ENCODE measurements around the gene ATG13.
"Not testable (repeated sequence)": the region's sequence is repeated elsewhere in the genome, so short reads cannot be mapped to it uniquely, and the experiment has no call there.

Gene ATG13

GRCh38 chr11:46617134-46617971 lies at the start of gene ATG13, which contains the start of gene HARBI1:
Gene ATG13, plus strand, starts transcription at chr11:46617553. Its CDS starts 26,739 bp downstream, at chr11:46644292.
Gene HARBI1, minus strand, starts transcription at chr11:46617227. Its CDS starts 990 bp downstream, at chr11:46616237.
- peak; percentile 71 to 86 for DNase-seq (ENCODE audit: low read depth in 2 of 2, low spot score in 1 of 2)

GRCh38 chr11:46570790-46571398 lies 46.5 kb upstream of the ATG13 start:
- DNase-seq (ENCODE audit: low read depth in 2 of 2, low spot score in 1 of 2) = no peak

GRCh38 chr11:46574656-46575055 lies 42.7 kb upstream of the ATG13 start:
- DNase-seq (ENCODE audit: low read depth in 2 of 2, low spot score in 1 of 2) = no peak

GRCh38 chr11:46577058-46577457 lies 40.3 kb upstream of the ATG13 start:
- no peak for DNase-seq (ENCODE audit: low read depth in 2 of 2, low spot score in 1 of 2)

- DNase-seq (ENCODE audit: low read depth in 2 of 2, low spot score in 1 of 2) = no peak
Measured at GRCh38 chr11:46582588-46582987, 34.8 kb upstream of the ATG13 start.

GRCh38 chr11:46583513-46583912 lies 33.8 kb upstream of the ATG13 start:
- DNase-seq (ENCODE audit: low read depth in 2 of 2, low spot score in 1 of 2) = not testable (repeated sequence)

- no peak for DNase-seq (ENCODE audit: low read depth in 2 of 2, low spot score in 1 of 2)
Measured at GRCh38 chr11:46588131-46588530, 29.2 kb upstream of the ATG13 start.

GRCh38 chr11:46588915-46589314 lies 28.4 kb upstream of the ATG13 start:
- DNase-seq (ENCODE audit: low read depth in 2 of 2, low spot score in 1 of 2) = no peak

- DNase-seq (ENCODE audit: low read depth in 2 of 2, low spot score in 1 of 2) = no peak
Measured at GRCh38 chr11:46590740-46591605, 26.4 kb upstream of the ATG13 start.

- DNase-seq (ENCODE audit: low read depth in 2 of 2, low spot score in 1 of 2) = peak; percentile 51 to 63
Measured at GRCh38 chr11:46593550-46594373, 23.6 kb upstream of the ATG13 start, which contains the start of gene AMBRA1. Gene AMBRA1, minus strand, starts transcription at chr11:46594023. Its CDS starts 45,643 bp downstream, at chr11:46548380.

- no peak for DNase-seq (ENCODE audit: low read depth in 2 of 2, low spot score in 1 of 2)
Measured at GRCh38 chr11:46594374-46594700, 23.0 kb upstream of the ATG13 start.

GRCh38 chr11:46594785-46595184 lies 22.6 kb upstream of the ATG13 start:
- no peak for DNase-seq (ENCODE audit: low read depth in 2 of 2, low spot score in 1 of 2)

GRCh38 chr11:46597155-46597554 lies 20.2 kb upstream of the ATG13 start:
- DNase-seq (ENCODE audit: low read depth in 2 of 2, low spot score in 1 of 2) = no peak

- no peak for DNase-seq (ENCODE audit: low read depth in 2 of 2, low spot score in 1 of 2)
Measured at GRCh38 chr11:46597609-46598219, 19.6 kb upstream of the ATG13 start.

- DNase-seq (ENCODE audit: low read depth in 2 of 2, low spot score in 1 of 2) = no peak
Measured at GRCh38 chr11:46599340-46600193, 17.8 kb upstream of the ATG13 start.

- DNase-seq (ENCODE audit: low read depth in 2 of 2, low spot score in 1 of 2) = no peak
Measured at GRCh38 chr11:46600194-46600960, 17.0 kb upstream of the ATG13 start.

- DNase-seq (ENCODE audit: low read depth in 2 of 2, low spot score in 1 of 2) = no peak
Measured at GRCh38 chr11:46601129-46601528, 16.2 kb upstream of the ATG13 start.

- DNase-seq (ENCODE audit: low read depth in 2 of 2, low spot score in 1 of 2) = no peak
Measured at GRCh38 chr11:46603704-46604308, 13.5 kb upstream of the ATG13 start.

Measured in stimulated activated CD8-positive, alpha-beta memory T cell treated with anti-CD3 and anti-CD28 coated beads, Interleukin-4, amount 100 ng/mL, for 1 hour (primary cell).